ENCODE results near the gene PM20D2.

The PM20D2 gene

DNA sequence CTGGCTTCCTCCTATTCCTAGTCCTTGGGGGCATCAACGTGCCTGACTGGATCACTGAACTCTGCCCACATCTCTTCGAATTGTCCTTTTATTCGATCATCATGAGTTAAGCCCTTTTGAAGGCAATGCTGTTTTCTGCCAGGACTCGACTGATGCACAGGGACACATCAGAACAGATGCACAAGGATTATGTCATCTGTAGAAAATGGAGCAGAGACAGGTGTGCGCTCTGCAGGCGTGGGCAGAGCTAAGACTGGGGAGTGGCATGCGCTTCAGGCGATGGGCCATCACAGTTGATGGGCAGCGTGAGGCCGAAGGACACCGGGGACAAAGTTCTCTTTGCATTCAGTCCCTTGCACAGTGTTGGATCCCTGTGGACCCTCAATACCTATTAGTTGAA, 58.2 kb downstream of the PM20D2 start:
- DNase-seq (ENCODE audit: low read depth in 2 of 2), result no peak

DNA sequence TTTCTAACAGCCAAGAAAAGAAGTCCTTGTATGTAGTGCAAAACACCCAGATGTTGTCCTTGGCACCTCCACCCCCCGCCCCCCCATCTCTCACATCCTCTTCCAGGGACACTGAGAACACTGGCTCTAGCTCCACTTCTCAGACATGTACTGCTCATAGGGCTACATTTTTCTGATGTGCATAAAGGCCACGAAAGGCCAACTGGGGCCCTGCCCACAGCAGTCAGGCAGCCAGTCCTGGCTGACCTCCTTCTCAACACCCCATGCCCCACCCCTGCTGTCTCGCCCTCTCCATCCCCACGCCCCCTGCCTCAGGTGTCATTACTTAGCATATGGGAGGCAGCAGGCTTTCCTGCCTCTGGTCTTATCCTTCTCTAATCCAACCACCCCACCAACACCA, 60.0 kb downstream of the PM20D2 start:
- DNase-seq (ENCODE audit: low read depth in 2 of 2), result no peak

DNA sequence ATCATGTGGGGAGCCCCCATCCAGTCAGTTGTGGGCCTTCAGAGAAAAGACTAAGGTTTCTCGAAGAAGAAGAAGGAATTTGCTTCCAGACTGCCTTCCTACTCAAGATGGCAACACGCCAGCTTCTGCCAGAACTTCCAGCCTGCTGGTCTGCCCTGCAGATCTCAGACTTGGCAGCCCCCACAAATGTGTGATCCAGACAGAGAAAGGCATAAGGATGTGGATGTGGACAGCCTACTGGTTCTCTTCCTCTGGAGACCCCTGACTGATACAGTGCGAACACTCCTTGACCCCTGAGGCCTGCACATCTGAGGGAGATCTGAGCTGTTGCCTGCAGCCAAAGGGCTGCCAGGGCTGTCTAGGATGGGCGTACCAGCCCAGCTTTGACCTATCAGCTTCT, 62.7 kb downstream of the PM20D2 start:
- DNase-seq (ENCODE audit: low read depth in 2 of 2), result no peak

DNA sequence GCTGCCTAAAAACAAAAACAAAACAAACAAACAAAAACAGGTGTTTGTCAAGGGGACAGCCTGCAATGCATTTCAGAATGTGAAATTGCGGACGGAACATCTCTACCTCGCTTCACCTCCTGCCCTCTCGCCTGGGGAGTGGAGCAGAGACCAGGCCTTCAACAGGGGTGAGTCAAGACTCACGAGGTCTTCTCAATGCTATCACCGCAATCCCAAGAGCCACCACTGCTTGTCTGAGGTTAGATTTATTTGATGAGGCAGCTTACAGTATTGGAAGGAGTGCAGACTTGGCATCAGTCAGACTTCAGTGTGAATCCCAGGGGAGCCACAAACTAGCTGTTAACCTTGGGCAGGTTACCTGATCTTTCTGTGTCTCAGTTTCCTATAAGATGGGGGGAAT, 63.6 kb downstream of the PM20D2 start:
- no peak for DNase-seq (ENCODE audit: low read depth in 2 of 2)

DNA sequence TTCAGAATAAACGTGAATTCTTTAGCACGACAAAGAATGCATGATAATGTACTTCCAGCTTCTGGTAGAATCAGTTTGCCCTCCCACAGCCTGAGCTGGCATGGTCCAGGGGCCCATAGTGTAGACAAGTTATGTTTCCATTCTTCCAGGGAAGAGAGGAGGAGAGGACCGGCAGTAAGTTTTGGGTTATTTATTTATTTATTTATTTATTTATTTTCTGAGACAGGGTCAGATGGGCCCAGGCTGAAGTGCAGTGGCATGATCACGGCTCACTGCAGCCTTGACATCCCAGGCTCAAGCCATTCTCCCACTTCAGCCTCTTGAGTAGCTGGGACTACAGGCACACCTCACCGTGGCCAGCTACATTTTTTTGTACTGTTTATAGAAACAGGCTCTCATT, 66.6 kb downstream of the PM20D2 start:
- DNase-seq (ENCODE audit: low read depth in 2 of 2), result no peak

DNA sequence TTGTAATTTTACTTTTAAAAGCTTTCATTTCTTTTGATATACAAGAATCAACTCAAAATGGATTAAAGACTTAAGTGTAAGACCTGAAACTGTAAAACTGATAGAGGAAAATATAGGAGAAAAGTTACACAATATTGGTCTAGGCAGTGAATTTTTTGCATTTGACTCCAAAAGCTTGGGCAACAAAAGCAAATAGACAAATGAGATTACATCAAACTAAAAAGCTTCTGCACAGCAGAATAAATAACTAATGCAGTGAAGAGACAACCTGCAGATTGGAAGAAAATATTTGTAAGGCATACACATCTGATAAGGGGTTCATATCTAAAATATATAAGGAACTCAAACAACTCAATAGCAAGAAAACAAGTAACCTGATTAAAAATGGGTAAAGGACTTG, 68.3 kb downstream of the PM20D2 start:
- no peak for DNase-seq (ENCODE audit: low read depth in 2 of 2)

Measured in stimulated activated CD8-positive, alpha-beta memory T cell treated with anti-CD3 and anti-CD28 coated beads, Interleukin-15, amount 100 ng/mL, for 4 hours (primary cell).